ENCODE results near the gene ACTN4.
"Not testable (repeated sequence)": the region's sequence is repeated elsewhere in the genome, so short reads cannot be mapped to it uniquely, and the experiment has no call there.

Gene ACTN4

GRCh38 chr19:38744874-38745273 is 97.4 kb downstream of the ACTN4 start:
- H4K20me1 ChIP-seq (ENCODE audit: insufficient read depth, low read length): no peaks in the 10 kb centered on the region
- H3K4me2 ChIP-seq (ENCODE audit: low read length): no peak overlapping the region
- no peaks in the 10 kb centered on the region for H3K36me3 ChIP-seq (replicated peaks; ENCODE audit: low read depth, low read length)
- no peaks in the 10 kb centered on the region for H3K4me1 ChIP-seq (ENCODE audit: low read length)
- no peak overlapping the region for H3K4me3 ChIP-seq (ENCODE audit: low read length)
- peaks cover under 1% of the 10 kb centered on the region; the same call in 1 of the 2 replicates for H3K27me3 ChIP-seq (ENCODE audit: low read depth, low read length)
- no peak overlapping the region for H3K9ac ChIP-seq (ENCODE audit: low read length)
- H3K27ac ChIP-seq (ENCODE audit: low read length): no peak overlapping the region
- no peak overlapping the region for H2AFZ ChIP-seq (ENCODE audit: low read depth, low read length)
- TF ChIP-seq CTCF (IDR thresholded peaks at IDR 0.05; ENCODE audit: low read depth, low read length) (no peak), EZH2phosphoT487 (IDR thresholded peaks at IDR 0.05; ENCODE audit: low read depth) (no peak)
- H3K9me3 ChIP-seq (ENCODE audit: insufficient read depth, low read length): no peaks in the 10 kb centered on the region
- H3K79me2 ChIP-seq (ENCODE audit: low read length): no peaks in the 10 kb centered on the region

- no peak overlapping the region for H2AFZ ChIP-seq (ENCODE audit: low read depth, low read length)
These were observed 97.9 kb downstream of the ACTN4 start for GRCh38 chr19:38745316-38745715.

GRCh38 chr19:38753783-38754182 is 106.3 kb downstream of the ACTN4 start:
- H3K4me1 ChIP-seq (ENCODE audit: low read length); H2AFZ ChIP-seq (ENCODE audit: low read depth, low read length); H3K9ac ChIP-seq (ENCODE audit: low read length); H3K4me3 ChIP-seq (ENCODE audit: low read length); H3K36me3 ChIP-seq (replicated peaks; ENCODE audit: low read depth, low read length); H3K4me2 ChIP-seq (ENCODE audit: low read length); H3K27me3 ChIP-seq (ENCODE audit: low read depth, low read length); H3K27ac ChIP-seq (ENCODE audit: low read length); H4K20me1 ChIP-seq (ENCODE audit: insufficient read depth, low read length); H3K9me3 ChIP-seq (ENCODE audit: insufficient read depth, low read length); H3K79me2 ChIP-seq (ENCODE audit: low read length): not testable (repeated sequence)

More at GRCh38 chr19:38745316-38745715, 97.9 kb downstream of the ACTN4 start:
- Histone ChIP-seq H3K4me2 (ENCODE audit: low read length) (no peak overlapping the region), H3K36me3 (replicated peaks; ENCODE audit: low read depth, low read length) (no peaks in the 10 kb centered on the region), H3K27me3 (ENCODE audit: low read depth, low read length) (peaks cover 5% of the 10 kb centered on the region), H3K27ac (ENCODE audit: low read length) (no peak overlapping the region), H3K4me1 (ENCODE audit: low read length) (no peaks in the 10 kb centered on the region), H3K9ac (ENCODE audit: low read length) (no peak overlapping the region), H4K20me1 (ENCODE audit: insufficient read depth, low read length) (no peaks in the 10 kb centered on the region), H3K79me2 (ENCODE audit: low read length) (no peaks in the 10 kb centered on the region), H3K4me3 (ENCODE audit: low read length) (no peak overlapping the region), H3K9me3 (ENCODE audit: insufficient read depth, low read length) (no peaks in the 10 kb centered on the region)
- TF ChIP-seq EZH2phosphoT487 (IDR thresholded peaks at IDR 0.05; ENCODE audit: low read depth) (no peak), CTCF (IDR thresholded peaks at IDR 0.05; ENCODE audit: low read depth, low read length) (no peak)

GRCh38 chr19:38754196-38754595 is 106.7 kb downstream of the ACTN4 start:
- H3K4me2 ChIP-seq (ENCODE audit: low read length); H4K20me1 ChIP-seq (ENCODE audit: insufficient read depth, low read length); H3K36me3 ChIP-seq (replicated peaks; ENCODE audit: low read depth, low read length); H3K79me2 ChIP-seq (ENCODE audit: low read length); H3K27ac ChIP-seq (ENCODE audit: low read length); H3K9ac ChIP-seq (ENCODE audit: low read length); H3K4me1 ChIP-seq (ENCODE audit: low read length); H3K27me3 ChIP-seq (ENCODE audit: low read depth, low read length); H2AFZ ChIP-seq (ENCODE audit: low read depth, low read length); H3K4me3 ChIP-seq (ENCODE audit: low read length); H3K9me3 ChIP-seq (ENCODE audit: insufficient read depth, low read length): not testable (repeated sequence)

- H3K27ac ChIP-seq (ENCODE audit: low read length): no peak overlapping the region
- H4K20me1 ChIP-seq (ENCODE audit: insufficient read depth, low read length): no peaks in the 10 kb centered on the region
- H3K4me3 ChIP-seq (ENCODE audit: low read length): no peak overlapping the region
- no peaks in the 10 kb centered on the region for H3K9me3 ChIP-seq (ENCODE audit: insufficient read depth, low read length)
- TF ChIP-seq EZH2phosphoT487 (IDR thresholded peaks at IDR 0.05; ENCODE audit: low read depth) (no peak), CTCF (IDR thresholded peaks at IDR 0.05; ENCODE audit: low read depth, low read length) (no peak)
- H2AFZ ChIP-seq (ENCODE audit: low read depth, low read length): no peak overlapping the region
- H3K79me2 ChIP-seq (ENCODE audit: low read length): no peaks in the 10 kb centered on the region
- H3K27me3 ChIP-seq (ENCODE audit: low read depth, low read length): no peaks in the 10 kb centered on the region
- H3K9ac ChIP-seq (ENCODE audit: low read length): no peak overlapping the region
- H3K36me3 ChIP-seq (replicated peaks; ENCODE audit: low read depth, low read length): no peaks in the 10 kb centered on the region
- no peaks in the 10 kb centered on the region for H3K4me1 ChIP-seq (ENCODE audit: low read length)
- H3K4me2 ChIP-seq (ENCODE audit: low read length): peak overlapping the region; percentile 4; the same call in 1 of the 2 replicates
These were observed 112.1 kb downstream of the ACTN4 start for GRCh38 chr19:38759590-38760003.

- not testable (repeated sequence) for H3K4me2 ChIP-seq (ENCODE audit: low read length); H3K27me3 ChIP-seq (ENCODE audit: low read depth, low read length); H3K36me3 ChIP-seq (replicated peaks; ENCODE audit: low read depth, low read length); H2AFZ ChIP-seq (ENCODE audit: low read depth, low read length); H3K79me2 ChIP-seq (ENCODE audit: low read length); H3K4me1 ChIP-seq (ENCODE audit: low read length); H3K4me3 ChIP-seq (ENCODE audit: low read length); H3K9ac ChIP-seq (ENCODE audit: low read length); H3K27ac ChIP-seq (ENCODE audit: low read length); H4K20me1 ChIP-seq (ENCODE audit: insufficient read depth, low read length); H3K9me3 ChIP-seq (ENCODE audit: insufficient read depth, low read length)
These were observed 113.5 kb downstream of the ACTN4 start for GRCh38 chr19:38760805-38761517.

- H3K4me1 ChIP-seq (ENCODE audit: low read length); H3K4me2 ChIP-seq (ENCODE audit: low read length); H2AFZ ChIP-seq (ENCODE audit: low read depth, low read length); H3K4me3 ChIP-seq (ENCODE audit: low read length); H3K79me2 ChIP-seq (ENCODE audit: low read length); H3K27ac ChIP-seq (ENCODE audit: low read length); H3K27me3 ChIP-seq (ENCODE audit: low read depth, low read length); H3K9me3 ChIP-seq (ENCODE audit: insufficient read depth, low read length); H3K36me3 ChIP-seq (replicated peaks; ENCODE audit: low read depth, low read length); H3K9ac ChIP-seq (ENCODE audit: low read length); H4K20me1 ChIP-seq (ENCODE audit: insufficient read depth, low read length): not testable (repeated sequence)
These were observed 114.5 kb downstream of the ACTN4 start for GRCh38 chr19:38761884-38762389.

All from OCI-LY3 (cell line).